NCI-H1694 (cell line): ENCODE data around the gene E2F8.
"Not testable (repeated sequence)": the region's sequence is repeated elsewhere in the genome, so short reads cannot be mapped to it uniquely, and the experiment has no call there.

Experiments used
- DNase-seq: peaks from one replicate; lab custom pipeline; 2025; lab: John Stamatoyannopoulos, UW

E2F8 gene

GRCh38 chr11:19240420-19241259 lies at the start of gene E2F8:
E2F8 (minus strand) TSS chr11:19240945; CDS start chr11:19240121, 824 bp downstream.
- DNase-seq, result peak; percentile 70

GRCh38 chr11:19290356-19290755 lies 49.6 kb upstream of the E2F8 start:
- DNase-seq, result no peak

GRCh38 chr11:19288256-19288655 lies 47.5 kb upstream of the E2F8 start:
- no peak for DNase-seq

GRCh38 chr11:19286411-19286810 lies 45.7 kb upstream of the E2F8 start:
- DNase-seq, result no peak

GRCh38 chr11:19284881-19285280 lies 44.1 kb upstream of the E2F8 start:
- DNase-seq, result no peak

- no peak for DNase-seq
These were observed 43.2 kb upstream of the E2F8 start for GRCh38 chr11:19283991-19284390.

GRCh38 chr11:19281555-19281954 lies 40.8 kb upstream of the E2F8 start:
- DNase-seq, result no peak

- DNase-seq, result peak; percentile 28
These were observed 40.3 kb upstream of the E2F8 start for GRCh38 chr11:19281041-19281440.

GRCh38 chr11:19279451-19279850 lies 38.7 kb upstream of the E2F8 start:
- no peak for DNase-seq

- no peak for DNase-seq
These were observed 36.4 kb upstream of the E2F8 start for GRCh38 chr11:19276859-19277808.

- DNase-seq, result no peak
These were observed 34.8 kb upstream of the E2F8 start for GRCh38 chr11:19275496-19275895.

- not testable (repeated sequence) for DNase-seq
These were observed 32.5 kb upstream of the E2F8 start for GRCh38 chr11:19273219-19273618.

- no peak for DNase-seq
These were observed 28.2 kb upstream of the E2F8 start for GRCh38 chr11:19268909-19269308.

GRCh38 chr11:19267567-19267966 lies 26.8 kb upstream of the E2F8 start:
- no peak for DNase-seq

GRCh38 chr11:19263333-19263732 lies 22.6 kb upstream of the E2F8 start:
- DNase-seq, result no peak

GRCh38 chr11:19259487-19260345 lies 19.0 kb upstream of the E2F8 start:
- peak; percentile 52 for DNase-seq

GRCh38 chr11:19258641-19259230 lies 18.0 kb upstream of the E2F8 start:
- no peak for DNase-seq

GRCh38 chr11:19254441-19254840 lies 13.7 kb upstream of the E2F8 start:
- not testable (repeated sequence) for DNase-seq

- DNase-seq, result no peak
These were observed 13.1 kb upstream of the E2F8 start for GRCh38 chr11:19253817-19254216.

- DNase-seq, result no peak
These were observed 12.5 kb upstream of the E2F8 start for GRCh38 chr11:19253153-19253745.
